B cell (primary cell): ENCODE data around the gene CCDC178.

ENCODE experiments used
- CTCF ChIP-seq: fragments of 200-600 bp; IDR thresholded peaks from one replicate; pipeline ENCODE4 v1.8.0; 2022; ENCODE audit warnings: antibody characterized with exemption, mild to moderate bottlenecking
- EZH2 ChIP-seq: IDR thresholded peaks from 2 replicates; pipeline ENCODE4 v1.6.1; 2012; ENCODE audit warnings: borderline replicate concordance, low read depth, mild to moderate bottlenecking, moderate library complexity, low read length; ENCODE audit not compliant: insufficient read depth, poor library complexity, severe bottlenecking

GRCh38 chr18:33483908-33484307, 43.4 kb upstream of the CCDC178 start:
- TF ChIP-seq EZH2, result no peak
- no peak for TF ChIP-seq CTCF
